ENCODE results near the gene SLC7A1. TPM values are rescaled to one million over a fixed set of nuclear protein-coding genes. Genes with fewer than 3 reads are reported as not detected.

Gene SLC7A1
- total and polyA plus RNA-seq, 2 of the 13 experiments (the other 11 are each of a cell fraction or from before 2014, with no cell fraction given), result 14.5 to 15.3 TPM

DNA sequence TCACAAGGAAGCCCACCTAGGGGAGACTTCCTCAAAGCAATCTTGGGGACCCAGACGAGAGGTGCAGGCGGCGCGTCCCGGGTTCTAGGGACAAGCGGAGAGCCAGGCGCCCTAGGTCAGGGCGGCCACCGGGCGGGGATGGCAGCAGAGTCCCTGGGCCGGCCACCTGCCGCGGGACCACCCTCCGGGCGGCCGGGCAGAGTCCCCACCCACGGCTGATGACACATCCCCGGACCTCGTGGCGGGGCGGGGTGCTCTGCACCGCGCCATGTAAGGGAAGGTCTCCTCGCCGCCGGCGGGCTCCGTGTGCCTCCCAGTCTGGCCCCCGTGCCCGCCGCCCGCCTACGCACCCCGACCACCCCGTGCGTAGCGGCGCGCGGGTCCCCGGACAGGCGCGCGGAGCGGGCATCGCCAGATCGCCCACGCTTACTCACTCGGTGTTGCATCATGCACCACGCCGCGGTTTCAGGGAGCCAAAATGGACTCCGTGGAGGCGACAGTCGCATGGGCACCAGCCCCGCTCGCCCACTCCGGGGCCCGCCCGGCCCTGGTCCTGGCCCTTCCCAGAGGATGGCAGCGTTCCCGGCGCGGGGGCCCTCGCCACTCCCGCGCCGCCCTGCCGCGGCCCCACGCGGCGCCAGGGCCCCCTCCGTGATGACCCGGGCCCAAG, 643 bp downstream of the SLC7A1 start (continued):
- TF ChIP-seq ZBTB8A (CRISPR knock-in tag; IDR thresholded peaks at IDR 0.05; ENCODE audit: borderline replicate concordance, low read depth), result 0 out of 2 replicates have a peak, but pooled peaks have one; percentile 37
- peak; percentile 44 to 97; a peak in 3 of 4 replicates for TF ChIP-seq ATF4 (CRISPR knock-in tag; IDR thresholded peaks at IDR 0.05)
- TF ChIP-seq CEBPB (IDR thresholded peaks at IDR 0.05; ENCODE audit: borderline replicate concordance, low read depth, low read length), result peak; percentile 86
- peak; percentile 15 to 42; a peak in 3 of 4 replicates for TF ChIP-seq POLR2A (IDR thresholded peaks at IDR 0.05; ENCODE audit: insufficient read depth in 1 of 2, low read depth in 2 of 2, low read length in 2 of 2)
- TF ChIP-seq HNF4G (IDR thresholded peaks at IDR 0.05; ENCODE audit: borderline replicate concordance, low read depth, low read length), result no peak
- TF ChIP-seq HNF4G (CRISPR knock-in tag; IDR thresholded peaks at IDR 0.05; ENCODE audit: borderline replicate concordance, low read depth), result no peak
- TF ChIP-seq, protein P1, sequence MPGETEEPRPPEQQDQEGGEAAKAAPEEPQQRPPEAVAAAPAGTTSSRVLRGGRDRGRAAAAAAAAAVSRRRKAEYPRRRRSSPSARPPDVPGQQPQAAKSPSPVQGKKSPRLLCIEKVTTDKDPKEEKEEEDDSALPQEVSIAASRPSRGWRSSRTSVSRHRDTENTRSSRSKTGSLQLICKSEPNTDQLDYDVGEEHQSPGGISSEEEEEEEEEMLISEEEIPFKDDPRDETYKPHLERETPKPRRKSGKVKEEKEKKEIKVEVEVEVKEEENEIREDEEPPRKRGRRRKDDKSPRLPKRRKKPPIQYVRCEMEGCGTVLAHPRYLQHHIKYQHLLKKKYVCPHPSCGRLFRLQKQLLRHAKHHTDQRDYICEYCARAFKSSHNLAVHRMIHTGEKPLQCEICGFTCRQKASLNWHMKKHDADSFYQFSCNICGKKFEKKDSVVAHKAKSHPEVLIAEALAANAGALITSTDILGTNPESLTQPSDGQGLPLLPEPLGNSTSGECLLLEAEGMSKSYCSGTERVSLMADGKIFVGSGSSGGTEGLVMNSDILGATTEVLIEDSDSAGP (CRISPR knock-in tag; IDR thresholded peaks at IDR 0.05; ENCODE audit: borderline replicate concordance), result peak; percentile 62; the same call in 1 of the 2 replicates
- TF ChIP-seq, protein P2, sequence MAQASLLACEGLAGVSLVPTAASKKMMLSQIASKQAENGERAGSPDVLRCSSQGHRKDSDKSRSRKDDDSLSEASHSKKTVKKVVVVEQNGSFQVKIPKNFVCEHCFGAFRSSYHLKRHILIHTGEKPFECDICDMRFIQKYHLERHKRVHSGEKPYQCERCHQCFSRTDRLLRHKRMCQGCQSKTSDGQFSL (CRISPR knock-in tag; IDR thresholded peaks at IDR 0.05), result no peak
- TF ChIP-seq EEA1 (CRISPR knock-in tag; IDR thresholded peaks at IDR 0.05; ENCODE audit: borderline replicate concordance), result peak; percentile 43; the same call in 1 of the 2 replicates
- TF ChIP-seq SKI (IDR thresholded peaks at IDR 0.05; ENCODE audit: partially characterized antibody), result no peak
- TF ChIP-seq ZNF776 (CRISPR knock-in tag; IDR thresholded peaks at IDR 0.05), result peak; percentile 75; the same call in 1 of the 2 replicates
- TF ChIP-seq ZNF564 (CRISPR knock-in tag; IDR thresholded peaks at IDR 0.05), result 0 out of 2 replicates have a peak, but pooled peaks have one; percentile 29
- no peak for TF ChIP-seq ZBTB2 (CRISPR knock-in tag; IDR thresholded peaks at IDR 0.05; ENCODE audit: low read depth)
- peak; percentile 28; the same call in 1 of the 2 replicates for TF ChIP-seq HOXA3 (CRISPR knock-in tag; IDR thresholded peaks at IDR 0.05)
- TF ChIP-seq SNAPC2 (CRISPR knock-in tag; IDR thresholded peaks at IDR 0.05), result no peak
- peak; percentile 66; the same call in 1 of the 2 replicates for TF ChIP-seq HES4 (CRISPR knock-in tag; IDR thresholded peaks at IDR 0.05; ENCODE audit: borderline replicate concordance)
- no peak for TF ChIP-seq ZMYM3 (CRISPR knock-in tag; IDR thresholded peaks at IDR 0.05)
- TF ChIP-seq, protein P3, sequence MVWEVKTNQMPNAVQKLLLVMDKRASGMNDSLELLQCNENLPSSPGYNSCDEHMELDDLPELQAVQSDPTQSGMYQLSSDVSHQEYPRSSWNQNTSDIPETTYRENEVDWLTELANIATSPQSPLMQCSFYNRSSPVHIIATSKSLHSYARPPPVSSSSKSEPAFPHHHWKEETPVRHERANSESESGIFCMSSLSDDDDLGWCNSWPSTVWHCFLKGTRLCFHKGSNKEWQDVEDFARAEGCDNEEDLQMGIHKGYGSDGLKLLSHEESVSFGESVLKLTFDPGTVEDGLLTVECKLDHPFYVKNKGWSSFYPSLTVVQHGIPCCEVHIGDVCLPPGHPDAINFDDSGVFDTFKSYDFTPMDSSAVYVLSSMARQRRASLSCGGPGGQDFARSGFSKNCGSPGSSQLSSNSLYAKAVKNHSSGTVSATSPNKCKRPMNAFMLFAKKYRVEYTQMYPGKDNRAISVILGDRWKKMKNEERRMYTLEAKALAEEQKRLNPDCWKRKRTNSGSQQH (CRISPR knock-in tag; IDR thresholded peaks at IDR 0.05; ENCODE audit: low read depth), result 0 out of 2 replicates have a peak, but pooled peaks have one; percentile 9
- no peak; the same call in 1 of the 2 replicates for TF ChIP-seq ZNF547 (CRISPR knock-in tag; IDR thresholded peaks at IDR 0.05)
- no peak for TF ChIP-seq SAFB2 (CRISPR knock-in tag; IDR thresholded peaks at IDR 0.05; ENCODE audit: borderline replicate concordance, low read depth)
- TF ChIP-seq FIP1L1 (IDR thresholded peaks at IDR 0.05; ENCODE audit: borderline replicate concordance, insufficient read depth, low read depth, low read length), result no peak
- TF ChIP-seq ZNF543 (CRISPR knock-in tag; IDR thresholded peaks at IDR 0.05), result no peak; the same call in 1 of the 2 replicates
- TF ChIP-seq ZNF788 (CRISPR knock-in tag; IDR thresholded peaks at IDR 0.05; ENCODE audit: borderline replicate concordance), result no peak
- no peak for TF ChIP-seq KLF13 (CRISPR knock-in tag; IDR thresholded peaks at IDR 0.05)
